GM21576 (cell line): Measurements from ENCODE around the gene COMMD10.

Source experiments
- ATAC-seq: cut with Tn5 transposase; IDR thresholded peaks from one replicate; pipeline ENCODE4 v1.9.1; 2021; ENCODE audit warnings: mild to moderate bottlenecking, moderate library complexity; ENCODE audit not compliant: unreplicated experiment

COMMD10 gene

GRCh38 chr5:116209166-116209565, 124.3 kb downstream of the COMMD10 start:
- ATAC-seq, result no peak

GRCh38 chr5:116212225-116212624, 127.4 kb downstream of the COMMD10 start:
- no peak for ATAC-seq

GRCh38 chr5:116216246-116216645, 131.4 kb downstream of the COMMD10 start:
- ATAC-seq, result no peak

- ATAC-seq, result no peak
Measured at GRCh38 chr5:116225281-116225922, 140.6 kb downstream of the COMMD10 start.

GRCh38 chr5:116229131-116229689, 144.4 kb downstream of the COMMD10 start:
- ATAC-seq, result no peak

- no peak for ATAC-seq
Measured at GRCh38 chr5:116231288-116231687, 146.5 kb downstream of the COMMD10 start.

GRCh38 chr5:116234681-116235080, 149.9 kb downstream of the COMMD10 start:
- no peak for ATAC-seq

- no peak for ATAC-seq
Measured at GRCh38 chr5:116237917-116238500, 153.2 kb downstream of the COMMD10 start.

GRCh38 chr5:116242343-116242742, 157.5 kb downstream of the COMMD10 start:
- no peak for ATAC-seq

- no peak for ATAC-seq
Measured at GRCh38 chr5:116248432-116248831, 163.6 kb downstream of the COMMD10 start.

- no peak for ATAC-seq
Measured at GRCh38 chr5:116249648-116250047, 164.8 kb downstream of the COMMD10 start.

- ATAC-seq, result no peak
Measured at GRCh38 chr5:116256717-116257116, 171.9 kb downstream of the COMMD10 start.

- no peak for ATAC-seq
Measured at GRCh38 chr5:116265471-116265870, 180.6 kb downstream of the COMMD10 start.

GRCh38 chr5:116271446-116272025, 186.7 kb downstream of the COMMD10 start:
- ATAC-seq, result no peak

GRCh38 chr5:116272281-116272941, 187.6 kb downstream of the COMMD10 start:
- ATAC-seq, result no peak

GRCh38 chr5:116273448-116274242, 188.8 kb downstream of the COMMD10 start:
- ATAC-seq, result peak; percentile 98

GRCh38 chr5:116274251-116274650, 189.4 kb downstream of the COMMD10 start:
- no peak for ATAC-seq

- ATAC-seq, result no peak
Measured at GRCh38 chr5:116275282-116275681, 190.5 kb downstream of the COMMD10 start.

- no peak for ATAC-seq
Measured at GRCh38 chr5:116276952-116277351, 192.1 kb downstream of the COMMD10 start.

- ATAC-seq, result no peak
Measured at GRCh38 chr5:116280149-116280803, 195.5 kb downstream of the COMMD10 start.
